DMS153 treated with DMSO at 0.1 percent for 48 hours (cell line): ENCODE results near the gene RXYLT1.
"Not testable (repeated sequence)": the region's sequence is repeated elsewhere in the genome, so short reads cannot be mapped to it uniquely, and the experiment has no call there.

Experiments used
- DNase-seq: peaks from one replicate; lab custom pipeline; 2025; ENCODE audit not compliant: unreplicated experiment; lab: John Stamatoyannopoulos, UW

The RXYLT1 gene

DNA sequence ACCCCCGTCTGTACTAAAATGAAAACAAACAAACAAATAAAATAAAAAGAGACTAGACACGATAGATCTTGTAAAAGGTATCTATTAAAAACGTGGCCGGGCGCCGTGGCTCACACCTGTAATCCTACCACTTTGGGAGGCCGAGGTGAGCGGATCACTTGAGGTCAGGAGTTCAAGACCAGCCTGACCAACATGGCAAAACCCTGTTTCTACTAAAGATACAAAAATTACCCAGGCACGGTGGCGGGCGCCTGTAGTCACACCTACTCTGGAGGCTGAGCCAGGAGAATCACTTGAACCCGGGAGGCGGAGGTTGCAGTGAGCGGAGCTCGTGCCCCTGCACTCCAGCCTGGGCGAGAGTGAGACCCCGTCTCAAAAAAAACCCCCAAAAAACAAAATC lies 63.0 kb downstream of the RXYLT1 start:
- DNase-seq: not testable (repeated sequence)

DNA sequence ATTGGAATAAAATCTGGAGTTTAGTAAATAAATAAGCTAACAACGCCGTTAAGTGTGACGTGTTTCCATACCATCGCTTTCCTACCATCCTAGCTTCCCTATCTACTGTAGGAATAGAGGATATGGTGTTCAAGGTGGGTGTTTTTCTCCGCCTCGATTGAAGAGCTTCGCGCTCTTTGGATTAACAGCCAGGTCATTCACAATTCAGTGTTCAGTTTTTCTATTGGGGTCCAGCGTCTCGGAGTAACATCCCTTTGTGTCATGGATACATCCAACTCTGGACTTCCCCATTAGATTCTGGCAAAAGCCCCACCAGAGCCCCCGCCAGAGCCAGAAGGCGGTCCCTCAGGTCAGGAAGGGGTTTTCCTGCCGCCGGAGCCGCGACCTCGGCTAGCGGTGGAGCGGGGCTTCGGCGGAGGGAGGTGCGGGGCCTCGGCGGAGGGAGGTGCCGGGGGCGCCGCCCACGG lies 63.6 kb downstream of the RXYLT1 start:
- no peak for DNase-seq

DNA sequence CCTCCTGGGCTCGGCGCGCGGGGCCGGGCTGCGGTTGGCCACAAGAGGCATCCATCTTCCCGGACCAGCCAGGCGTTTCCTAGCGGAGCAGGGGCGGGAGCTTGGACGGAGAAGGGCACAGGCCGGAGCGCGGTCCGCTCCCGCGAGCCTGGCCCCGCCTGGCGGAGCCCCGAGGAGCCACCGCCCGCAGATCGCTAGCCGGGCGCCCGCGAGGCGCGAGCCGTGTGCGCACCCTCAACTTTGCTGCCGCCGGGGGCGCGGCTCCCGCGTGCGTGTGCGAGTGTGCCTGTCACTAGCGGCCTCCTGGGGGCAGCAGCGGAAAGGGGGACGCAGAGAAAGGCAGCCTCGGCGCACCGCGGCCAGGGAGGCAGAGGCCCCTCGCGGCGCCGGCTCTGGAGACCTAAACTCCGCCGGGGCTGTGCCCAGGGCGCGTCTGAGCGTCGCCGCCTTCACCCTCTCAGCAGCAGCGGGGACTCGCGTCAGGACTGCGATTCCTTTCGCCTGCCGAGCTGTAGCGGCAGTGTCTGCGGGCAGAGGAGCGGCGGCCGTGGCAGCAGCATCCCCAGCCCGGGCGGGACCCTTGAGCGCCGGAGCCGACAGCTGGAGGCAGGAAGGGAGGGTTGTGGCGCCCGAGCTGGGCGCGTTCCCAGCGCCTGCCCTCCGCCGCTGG lies 64.1 kb downstream of the RXYLT1 start:
- peak; percentile 99 for DNase-seq

GRCh38 chr12:63844391-63845341 lies 65.0 kb downstream of the RXYLT1 start, which contains the start of gene SRGAP1:
SRGAP1 (plus strand) TSS chr12:63844700; CDS start chr12:63844817, 117 bp downstream.
- DNase-seq: peak; percentile 44

- DNase-seq: peak; percentile 19
Measured at GRCh38 chr12:63845726-63846125, 66.0 kb downstream of the RXYLT1 start.

DNA sequence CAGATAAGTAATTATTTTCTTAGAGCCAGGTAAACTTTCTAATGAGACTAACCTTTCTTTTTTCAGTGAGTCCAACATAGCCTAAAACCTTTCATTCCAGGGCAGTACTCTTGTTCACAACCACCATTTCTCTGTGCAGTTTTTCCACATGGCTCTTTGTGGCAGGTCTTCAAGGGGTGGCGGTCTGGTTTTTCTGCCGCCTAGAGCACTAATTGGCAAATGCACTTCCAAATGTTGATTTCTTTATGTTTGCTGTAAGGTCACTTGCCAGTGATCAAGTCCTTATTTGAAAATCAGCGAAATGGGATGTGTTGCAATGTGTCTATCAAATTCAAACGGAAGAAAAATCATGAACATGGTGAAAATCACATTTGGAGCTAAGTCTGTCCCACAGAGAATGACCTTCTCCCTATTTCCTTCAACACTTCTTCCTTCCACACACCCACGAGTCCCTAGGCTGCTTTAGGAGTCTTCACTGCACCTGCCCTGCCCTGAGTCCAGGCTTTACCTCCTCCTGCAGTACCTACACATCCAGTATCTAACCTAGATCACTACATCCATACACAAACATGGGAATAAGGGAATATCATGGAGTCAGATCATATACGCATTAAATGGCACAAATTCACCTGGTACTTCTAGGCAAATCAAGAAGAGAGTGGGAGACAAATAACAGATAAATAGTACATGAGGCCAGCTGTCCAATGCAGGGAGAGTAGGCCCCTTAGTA lies 66.7 kb downstream of the RXYLT1 start:
- no peak for DNase-seq

- no peak for DNase-seq
Measured at GRCh38 chr12:63848450-63848849, 68.7 kb downstream of the RXYLT1 start.

DNA sequence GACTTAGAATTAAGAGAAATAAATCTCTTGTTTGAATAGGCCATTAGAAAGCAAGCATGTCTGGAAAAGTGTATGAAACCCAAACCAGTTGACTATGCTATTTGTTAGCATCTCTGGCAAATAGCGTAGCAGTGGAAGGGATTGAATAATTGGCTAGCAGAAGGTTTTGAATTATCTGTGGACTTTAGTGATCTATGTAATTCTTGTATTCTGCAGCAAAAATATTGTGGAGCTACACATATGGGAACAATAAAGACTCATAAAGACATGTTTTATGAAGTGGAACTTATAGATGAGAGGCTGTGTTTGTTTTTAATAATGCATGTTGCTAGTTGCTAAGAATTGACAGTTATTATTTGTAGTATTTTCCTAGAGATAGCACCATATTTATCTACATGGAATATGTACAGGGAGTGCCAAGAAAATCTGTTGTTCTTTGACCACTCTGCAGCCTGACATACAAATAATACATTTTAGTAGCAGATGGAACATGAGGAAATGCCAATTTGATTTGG lies 69.5 kb downstream of the RXYLT1 start:
- no peak for DNase-seq

GRCh38 chr12:63849641-63850040 lies 69.9 kb downstream of the RXYLT1 start:
- DNase-seq: no peak

DNA sequence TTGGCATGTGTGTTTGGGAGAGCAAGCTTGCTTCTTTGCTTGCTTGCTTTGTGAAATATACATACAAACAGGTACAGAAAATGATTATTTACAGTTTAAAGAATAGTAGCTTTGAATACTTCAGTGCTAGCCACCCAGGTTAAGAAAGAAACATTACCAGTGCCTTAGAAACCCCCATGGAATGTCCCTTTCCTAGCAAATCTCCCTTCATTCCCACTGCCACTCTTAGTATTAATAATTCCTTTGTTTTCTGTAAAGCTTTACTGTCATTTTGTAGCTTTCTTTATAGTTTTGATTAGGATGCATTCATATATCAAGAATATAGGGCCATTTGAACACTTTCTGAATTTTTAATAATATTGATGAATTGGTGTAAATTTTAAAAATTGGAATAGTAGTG lies 74.3 kb downstream of the RXYLT1 start:
- DNase-seq: no peak

- DNase-seq: no peak
Measured at GRCh38 chr12:63855299-63855698, 75.6 kb downstream of the RXYLT1 start.

GRCh38 chr12:63857771-63858670 lies 78.3 kb downstream of the RXYLT1 start:
- no peak for DNase-seq
